Mammary epithelial cell (primary cell): Measurements from ENCODE around the gene ANTXR1.

Source experiments
- CTCF ChIP-seq, 2 donors: IDR thresholded peaks in 1 of 2; conservative IDR thresholded peaks in 1 of 2; 2 replicates each; pipeline ENCODE4 v1.5.1; 2011 to 2012; ENCODE audit warnings: inconsistent platforms in 2 of 2, low read length in 2 of 2, mild to moderate bottlenecking in 2 of 2, control low read depth in 1 of 2, low read depth in 1 of 2; ENCODE audit not compliant: insufficient read depth in 1 of 2; ENCODE audit errors: extremely low read depth in 1 of 2
- EZH2 ChIP-seq: IDR thresholded peaks from 2 replicates; pipeline ENCODE4 v1.6.1; 2012; ENCODE audit warnings: low read length, inconsistent platforms, borderline replicate concordance

- TF ChIP-seq CTCF (conservative IDR thresholded peaks at IDR 0.05 in 1 of 2, IDR thresholded peaks at IDR 0.05 in 1 of 2; ENCODE audit: extremely low read depth in 1 of 2, insufficient read depth in 1 of 2, low read depth in 1 of 2, low read length in 2 of 2): no peak
- TF ChIP-seq EZH2: no peak
These were observed 100.6 kb downstream of the ANTXR1 start for GRCh38 chr2:69113627-69114026.
